CD4-positive, alpha-beta T cell treated with Interleukin-17A for 1 hour (primary cell): ENCODE data around the gene PTTG1IP.
"Not testable (repeated sequence)": the region's sequence is repeated elsewhere in the genome, so short reads cannot be mapped to it uniquely, and the experiment has no call there.

ENCODE experiments used
- DNase-seq: peaks from one replicate; pipeline ENCODE4 v3.0.0-alpha.2; 2020

The PTTG1IP gene

GRCh38 chr21:44842721-44843445 lies 30.6 kb downstream of the PTTG1IP start:
- DNase-seq: no peak

DNA sequence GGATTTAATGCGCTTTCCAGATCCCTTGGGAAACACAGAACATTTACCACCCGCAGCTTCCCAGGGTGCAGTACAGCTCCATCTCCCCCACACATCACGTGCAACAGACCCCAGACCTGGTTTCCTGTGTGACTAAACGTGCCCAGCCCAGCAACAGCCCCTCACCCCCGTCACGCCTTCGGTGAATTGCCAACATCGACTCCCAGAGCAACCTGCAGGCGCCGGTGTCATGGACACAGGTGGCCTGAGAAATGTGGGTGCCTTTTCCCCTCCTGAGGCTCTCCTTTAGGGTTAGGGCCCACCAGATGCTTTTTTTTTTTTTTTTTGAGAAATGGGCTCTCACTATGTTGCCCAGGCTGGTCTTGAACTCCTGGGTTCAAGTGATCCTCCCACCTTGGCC lies 31.4 kb downstream of the PTTG1IP start:
- no peak for DNase-seq

GRCh38 chr21:44840771-44841170 lies 32.7 kb downstream of the PTTG1IP start:
- DNase-seq: no peak

DNA sequence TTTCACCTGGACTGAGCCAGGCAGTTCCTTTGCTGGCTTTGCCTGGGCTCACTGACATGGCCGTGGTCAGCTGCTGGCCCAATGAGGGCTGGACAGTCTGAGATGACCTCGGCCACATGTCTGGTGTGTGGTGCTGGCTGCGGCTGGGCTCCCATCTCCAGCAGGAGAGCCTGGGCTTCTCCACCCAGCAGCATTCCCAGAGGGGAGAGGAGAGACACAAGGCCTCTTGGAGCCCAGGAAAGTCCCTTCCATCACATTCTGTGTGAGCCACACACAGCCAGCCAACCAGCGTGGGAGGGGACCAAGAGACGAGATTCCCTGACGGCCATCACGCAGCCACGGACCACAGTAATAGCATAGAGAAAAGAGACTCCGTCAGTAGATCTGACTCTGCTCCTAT lies 34.5 kb downstream of the PTTG1IP start:
- no peak for DNase-seq

- DNase-seq: no peak
These were observed 35.2 kb downstream of the PTTG1IP start for GRCh38 chr21:44838039-44838895.

- no peak for DNase-seq
These were observed 36.0 kb downstream of the PTTG1IP start for GRCh38 chr21:44837537-44837936.

GRCh38 chr21:44836666-44837471 lies 36.6 kb downstream of the PTTG1IP start:
- DNase-seq: no peak

DNA sequence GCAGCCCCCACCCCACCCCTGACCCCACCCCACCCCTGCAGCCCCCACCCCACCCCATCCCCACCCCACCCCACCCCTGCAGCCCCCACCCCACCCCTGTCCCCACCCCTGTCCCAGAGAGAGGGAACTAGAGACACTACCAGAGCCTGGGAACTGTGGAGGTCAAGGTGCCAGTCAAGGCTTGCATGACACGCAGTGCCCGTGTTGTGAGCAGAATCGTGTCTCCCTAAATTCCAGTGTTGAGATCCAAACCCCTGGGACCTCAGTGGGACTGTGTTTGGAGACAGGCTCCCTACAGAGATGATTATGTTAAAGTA lies 37.2 kb downstream of the PTTG1IP start:
- no peak for DNase-seq

DNA sequence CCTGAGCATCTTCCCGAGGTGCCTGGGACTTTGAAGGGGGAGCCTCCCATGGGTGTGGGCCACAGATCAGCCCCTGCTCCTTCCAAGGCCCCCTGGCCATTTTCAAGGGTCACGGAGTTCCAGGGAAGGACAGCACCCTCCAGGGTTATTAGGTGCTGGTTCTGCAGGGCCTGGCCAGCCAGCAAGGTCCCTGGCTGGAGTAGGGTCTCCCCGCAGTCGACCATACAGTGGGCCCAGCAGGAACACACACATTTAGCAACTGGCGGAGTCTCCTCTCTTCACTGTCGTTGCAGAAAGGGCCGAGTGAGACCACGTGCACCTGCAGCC lies 37.9 kb downstream of the PTTG1IP start:
- no peak for DNase-seq

- DNase-seq: no peak
These were observed 38.4 kb downstream of the PTTG1IP start for GRCh38 chr21:44834951-44835646.

- DNase-seq: no peak
These were observed 39.1 kb downstream of the PTTG1IP start for GRCh38 chr21:44834231-44834950.

- DNase-seq: no peak
These were observed 39.8 kb downstream of the PTTG1IP start for GRCh38 chr21:44833663-44834062.

DNA sequence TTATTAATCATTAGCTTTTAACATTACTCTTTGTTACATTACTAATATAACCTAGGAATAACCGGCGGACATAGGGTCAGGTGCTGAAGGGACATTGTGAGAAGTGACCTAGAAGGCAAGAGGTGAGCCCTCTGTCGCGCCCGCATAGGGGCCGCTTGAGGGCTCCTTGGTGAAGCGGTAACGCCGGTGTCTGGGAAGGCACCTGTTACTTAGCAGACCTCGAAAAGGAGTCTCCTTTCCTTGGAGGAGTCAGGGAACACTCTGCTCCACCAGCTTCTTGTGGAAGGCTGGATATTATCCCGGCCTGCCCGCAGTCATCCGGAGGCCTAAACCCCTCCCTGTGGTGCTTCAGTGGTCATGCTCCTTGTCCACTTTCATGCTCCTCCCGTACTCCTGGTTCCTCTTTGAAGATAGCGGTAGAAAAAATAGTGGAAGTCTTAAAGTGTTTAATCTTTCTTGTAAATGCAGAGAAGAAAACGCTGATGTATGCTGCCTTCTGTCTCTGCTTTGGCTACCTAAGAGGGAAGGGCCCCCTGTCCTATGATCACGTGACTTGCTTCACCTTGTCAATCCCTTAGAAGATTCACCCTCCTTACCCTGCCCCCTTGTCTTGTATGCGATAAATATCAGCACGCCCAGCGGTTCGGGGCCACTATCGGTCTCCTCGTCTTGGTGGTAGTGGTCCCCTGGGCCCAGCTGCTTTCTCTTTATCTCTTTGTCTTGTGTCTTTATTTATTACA lies 40.8 kb downstream of the PTTG1IP start:
- not testable (repeated sequence) for DNase-seq

GRCh38 chr21:44831227-44831860 lies 42.1 kb downstream of the PTTG1IP start:
- no peak for DNase-seq

DNA sequence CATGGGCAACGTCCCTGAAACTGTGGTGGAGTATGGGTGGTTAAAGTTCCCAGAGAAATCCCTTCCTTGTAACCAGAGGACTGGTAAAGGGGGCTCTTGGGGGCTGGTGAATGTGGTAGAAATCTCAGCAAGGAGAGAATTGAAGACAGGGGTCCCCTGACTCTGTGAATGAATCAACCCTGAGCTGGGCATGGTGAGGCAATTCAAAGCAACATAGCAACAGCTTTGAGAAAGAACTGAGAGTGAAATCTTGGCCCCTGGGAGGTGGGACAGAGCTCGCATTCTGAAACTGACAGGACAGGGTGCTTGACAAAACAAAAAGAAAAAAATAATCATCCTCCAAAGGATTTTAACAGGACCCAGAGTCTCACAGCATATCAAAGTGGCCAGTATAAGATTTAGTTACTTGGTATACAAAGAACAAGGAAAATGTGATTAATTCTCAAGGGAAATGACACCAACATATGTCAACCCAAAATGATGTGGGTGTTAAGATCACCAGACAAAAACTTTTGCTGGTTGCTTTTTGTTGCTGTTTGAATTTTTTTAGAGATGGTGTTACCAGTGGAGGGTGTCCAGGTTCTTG lies 43.9 kb downstream of the PTTG1IP start:
- no peak for DNase-seq

DNA sequence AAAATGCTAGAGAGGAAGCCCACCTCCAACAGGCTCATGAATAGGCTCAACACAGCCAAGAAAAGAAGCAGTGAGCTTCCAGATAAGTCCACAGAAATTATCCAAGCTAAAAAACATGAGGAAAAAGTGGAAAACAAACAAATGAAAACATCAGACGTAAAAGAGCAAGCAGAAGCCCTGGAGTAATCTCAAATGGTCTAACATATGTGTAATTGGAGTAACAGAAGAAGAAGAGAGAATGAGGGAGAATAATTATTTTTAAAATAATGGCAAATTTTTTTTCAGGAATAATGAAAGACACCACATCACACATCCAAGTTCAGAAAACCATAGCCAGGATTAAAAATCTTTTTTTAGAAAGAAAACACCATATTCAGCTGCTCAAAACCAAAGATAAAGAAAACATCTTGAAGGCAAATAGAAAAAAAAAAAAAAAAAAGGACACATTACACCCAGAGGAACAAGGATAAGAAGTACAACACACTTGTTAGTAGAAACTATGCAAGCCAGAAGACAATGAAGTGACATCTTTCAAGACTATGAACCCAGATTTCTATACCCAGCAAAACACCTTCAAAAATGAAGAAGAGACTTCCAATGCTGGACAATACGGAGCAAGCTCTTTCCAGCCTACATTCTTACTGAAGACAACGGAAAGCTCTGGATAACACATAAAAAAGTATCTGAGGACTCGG lies 45.0 kb downstream of the PTTG1IP start:
- DNase-seq: no peak

GRCh38 chr21:44823179-44823660 lies 50.3 kb downstream of the PTTG1IP start:
- no peak for DNase-seq

GRCh38 chr21:44822484-44823178 lies 50.9 kb downstream of the PTTG1IP start:
- no peak for DNase-seq

DNA sequence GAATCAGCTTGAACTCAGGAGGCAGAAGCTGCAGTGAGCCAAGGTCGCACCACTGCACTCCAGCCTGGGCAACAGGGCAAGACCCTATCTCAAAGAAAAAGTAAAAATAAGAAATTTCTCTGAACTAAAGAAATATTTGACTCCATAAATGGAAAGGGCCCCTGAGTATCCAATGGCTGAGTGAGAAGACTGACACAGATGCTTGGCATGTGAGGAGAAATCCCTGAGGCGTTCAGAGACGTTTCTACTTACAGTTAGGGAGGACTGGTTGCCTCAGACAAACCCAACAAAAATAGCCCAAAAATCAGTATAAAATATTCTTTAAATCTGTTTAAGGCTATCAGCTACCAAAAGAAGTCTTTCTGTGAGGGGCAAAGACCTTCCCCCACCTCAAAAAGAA lies 52.6 kb downstream of the PTTG1IP start:
- no peak for DNase-seq
